Cardiac fibroblast (primary cell): ENCODE measurements around the gene SLC2A10.

Experiments
- DNase-seq, 2 donors: peaks; one replicate each; pipeline versions ENCODE4 v3.0.0 to v3.0.0-alpha.2; 2010; ENCODE audit warnings: low read depth in 2 of 2
- H3K4me3 ChIP-seq, 2 donors: replicated peaks in 1 of 2; 1 replicate in 1 of 2; 2 replicates in 1 of 2; pipeline ENCODE4 v1.5.1; 2011; ENCODE audit warnings: low read depth in 2 of 2, low read length in 2 of 2, mild to moderate bottlenecking in 2 of 2, moderate library complexity in 1 of 2
- CTCF ChIP-seq: IDR thresholded peaks from one replicate; pipeline ENCODE4 v1.5.1; 2011; ENCODE audit warnings: low read depth, mild to moderate bottlenecking, low read length, inconsistent platforms

Gene SLC2A10

GRCh38 chr20:46689754-46690085, 19.7 kb upstream of the SLC2A10 start:
- TF ChIP-seq CTCF, result no peak
- peak overlapping the region; percentile 16 to 52 for H3K4me3 ChIP-seq
- DNase-seq, result no peak

- H3K4me3 ChIP-seq, result peak overlapping the region in 1 of 2 donors; percentile 52
- DNase-seq, result peak; percentile 27 to 39
- no peak for TF ChIP-seq CTCF
Observed at GRCh38 chr20:46690219-46691106, 19.0 kb upstream of the SLC2A10 start.

DNA sequence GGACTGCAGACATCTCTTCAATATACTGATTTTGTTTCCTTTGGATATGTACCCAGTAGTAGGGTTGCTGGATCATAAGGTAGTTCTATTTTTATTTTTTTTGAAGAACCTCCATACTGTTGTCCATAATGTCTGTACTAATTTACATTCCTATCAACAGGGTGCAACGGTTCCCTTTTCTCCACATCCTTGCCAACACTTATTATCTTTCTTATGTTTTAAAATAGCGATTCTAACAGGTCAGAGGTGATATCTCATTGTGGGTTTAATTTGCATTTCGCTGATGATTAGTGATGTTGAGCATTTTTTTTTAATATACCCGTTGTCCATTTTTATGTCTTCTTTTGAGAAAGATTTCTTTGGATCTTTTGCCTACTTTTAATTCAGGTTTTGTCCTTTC, 18.3 kb upstream of the SLC2A10 start:
- H3K4me3 ChIP-seq, result no peak overlapping the region
- DNase-seq, result no peak
- TF ChIP-seq CTCF, result no peak

DNA sequence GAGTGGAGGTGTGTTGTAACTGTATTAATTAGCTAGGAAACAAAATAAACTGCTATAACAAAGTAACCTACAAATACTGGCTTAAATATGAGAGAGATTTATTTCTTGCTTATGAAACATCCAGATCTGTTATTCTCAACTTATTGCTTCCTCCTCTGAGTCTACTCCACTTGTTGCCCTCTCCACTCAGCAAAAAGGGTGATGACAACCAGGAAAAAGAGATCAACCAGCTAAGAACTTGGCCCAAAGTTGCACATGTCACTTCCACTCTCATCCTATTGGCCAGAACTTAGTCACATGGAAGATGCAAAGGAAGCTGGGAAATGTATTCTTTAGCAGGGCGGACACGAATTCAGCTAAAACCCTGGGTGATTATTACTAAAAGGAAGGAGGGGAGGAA, 15.0 kb upstream of the SLC2A10 start:
- no peak for TF ChIP-seq CTCF
- H3K4me3 ChIP-seq, result no peak overlapping the region
- DNase-seq, result peak; percentile 72 to 85

DNA sequence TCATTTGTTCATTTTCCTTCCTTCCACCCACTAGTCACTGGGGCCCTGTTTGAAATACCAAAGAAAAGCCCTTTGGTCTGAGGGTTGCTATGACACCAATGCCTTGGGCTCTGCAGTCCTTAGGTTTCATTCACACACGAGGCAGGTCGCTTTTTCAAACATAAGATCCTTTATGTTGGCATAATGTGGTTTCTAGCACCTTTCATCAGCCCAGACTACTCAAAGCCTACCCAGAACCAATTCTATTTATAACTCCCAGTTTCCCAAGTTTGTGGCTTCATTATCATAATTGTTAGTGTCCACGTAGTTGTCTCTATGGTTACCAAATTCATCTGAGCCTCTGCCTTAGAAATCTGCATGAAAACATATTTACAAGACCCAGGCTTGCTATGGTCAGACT, 13.6 kb upstream of the SLC2A10 start:
- peak; percentile 16 to 73 for DNase-seq

GRCh38 chr20:46696791-46697279, 12.6 kb upstream of the SLC2A10 start:
- H3K4me3 ChIP-seq, result no peak overlapping the region
- no peak for TF ChIP-seq CTCF
- DNase-seq, result no peak

More for the DNA sequence above, 13.6 kb upstream of the SLC2A10 start:
- no peak for TF ChIP-seq CTCF
- no peak overlapping the region for H3K4me3 ChIP-seq
